ENCODE measurements around the gene CRX.
"Not testable (repeated sequence)": the region's sequence is repeated elsewhere in the genome, so short reads cannot be mapped to it uniquely, and the experiment has no call there.

Gene CRX

DNA sequence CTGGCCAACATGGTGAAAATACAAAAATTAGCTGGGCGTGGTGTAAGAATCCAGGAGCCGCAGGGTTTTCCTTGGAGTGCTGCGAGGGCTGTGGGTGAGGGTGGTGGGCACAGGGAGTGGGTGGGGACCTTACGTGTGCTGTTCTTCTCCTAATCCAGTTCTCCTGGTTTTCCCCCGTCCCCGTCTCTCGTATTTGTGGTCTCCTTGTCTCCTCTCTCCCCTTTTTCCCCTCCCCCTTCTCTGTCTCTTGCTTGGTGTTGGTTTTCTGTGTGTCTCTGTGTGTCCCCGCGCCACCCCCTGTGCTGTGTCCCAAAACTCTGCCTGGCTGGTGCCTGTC, 41.6 kb upstream of the CRX start:
- no peak for TF ChIP-seq CTCF (IDR thresholded peaks at IDR 0.05; ENCODE audit: control insufficient read depth, insufficient read depth, low read depth, low read length, missing control alignments)
- peak overlapping the region; percentile 86 for H3K4me3 ChIP-seq (ENCODE audit: control insufficient read depth, low read depth, low read length)
- DNase-seq (ENCODE audit: low read depth), result no peak

GRCh38 chr19:47781590-47782262, 40.0 kb upstream of the CRX start:
- TF ChIP-seq CTCF (IDR thresholded peaks at IDR 0.05; ENCODE audit: control insufficient read depth, insufficient read depth, low read depth, low read length, missing control alignments), result no peak
- H3K4me3 ChIP-seq (ENCODE audit: control insufficient read depth, low read depth, low read length), result no peak overlapping the region
- DNase-seq (ENCODE audit: low read depth), result no peak

DNA sequence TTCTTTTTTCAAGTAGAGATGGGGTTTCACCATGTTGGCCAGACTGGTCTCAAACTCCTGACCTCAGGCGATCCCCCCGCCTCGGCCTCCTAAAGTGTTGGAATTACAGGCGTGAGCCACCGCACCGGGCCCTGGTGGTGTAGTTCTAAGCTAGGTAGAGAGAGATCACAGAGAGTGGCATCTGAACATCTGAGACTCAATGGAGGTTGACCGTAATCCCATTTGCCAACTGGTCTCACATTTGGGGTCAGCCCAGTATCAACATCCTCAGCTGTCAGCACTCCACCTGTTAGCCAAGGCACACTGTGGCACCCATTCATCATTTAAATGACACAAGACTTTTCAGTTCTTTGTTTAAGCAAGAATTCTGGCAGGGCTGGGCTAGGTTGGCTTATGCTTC, 35.2 kb upstream of the CRX start:
- DNase-seq (ENCODE audit: low read depth), result no peak
- no peak for TF ChIP-seq CTCF (IDR thresholded peaks at IDR 0.05; ENCODE audit: control insufficient read depth, insufficient read depth, low read depth, low read length, missing control alignments)

DNA sequence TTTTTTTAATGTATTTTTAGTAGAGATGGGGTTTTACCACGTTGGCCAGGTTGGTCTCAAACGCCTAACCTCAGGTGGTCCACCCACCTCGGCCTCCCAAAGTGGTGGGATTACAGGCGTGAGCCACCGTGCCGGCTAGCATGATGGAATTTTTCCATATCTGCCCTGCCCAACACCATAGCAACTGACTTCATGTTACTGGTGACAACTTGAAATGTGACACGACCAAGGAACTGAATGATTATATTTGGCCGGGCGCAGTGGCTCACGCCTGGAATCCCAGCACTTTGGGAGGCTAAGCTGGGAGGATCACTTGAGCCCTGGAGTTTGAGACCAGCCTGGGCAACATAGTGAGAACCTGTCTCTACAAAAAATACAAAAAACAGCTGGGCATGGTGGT, 34.4 kb upstream of the CRX start:
- not testable (repeated sequence) for DNase-seq (ENCODE audit: low read depth); H3K4me3 ChIP-seq (ENCODE audit: control insufficient read depth, low read depth, low read length)

More for the DNA sequence above, 35.2 kb upstream of the CRX start:
- no peak overlapping the region for H3K4me3 ChIP-seq (ENCODE audit: control insufficient read depth, low read depth, low read length)

GRCh38 chr19:47789811-47790210, 31.9 kb upstream of the CRX start:
- not testable (repeated sequence) for H3K4me3 ChIP-seq (ENCODE audit: control insufficient read depth, low read depth, low read length); DNase-seq (ENCODE audit: low read depth)

GRCh38 chr19:47790398-47790814, 31.3 kb upstream of the CRX start:
- peak; percentile 96 for TF ChIP-seq CTCF (IDR thresholded peaks at IDR 0.05; ENCODE audit: control insufficient read depth, insufficient read depth, low read depth, low read length, missing control alignments)
- no peak for DNase-seq (ENCODE audit: low read depth)
- H3K4me3 ChIP-seq (ENCODE audit: control insufficient read depth, low read depth, low read length), result no peak overlapping the region

- no peak overlapping the region for H3K4me3 ChIP-seq (ENCODE audit: control insufficient read depth, low read depth, low read length)
- no peak for DNase-seq (ENCODE audit: low read depth)
- no peak for TF ChIP-seq CTCF (IDR thresholded peaks at IDR 0.05; ENCODE audit: control insufficient read depth, insufficient read depth, low read depth, low read length, missing control alignments)
Observed at GRCh38 chr19:47792616-47793015, 29.1 kb upstream of the CRX start.

GRCh38 chr19:47794526-47794925, 27.2 kb upstream of the CRX start:
- TF ChIP-seq CTCF (IDR thresholded peaks at IDR 0.05; ENCODE audit: control insufficient read depth, insufficient read depth, low read depth, low read length, missing control alignments), result peak; percentile 10
- no peak overlapping the region for H3K4me3 ChIP-seq (ENCODE audit: control insufficient read depth, low read depth, low read length)
- no peak for DNase-seq (ENCODE audit: low read depth)
